GM18511 (cell line): ENCODE measurements around the gene LIX1L.

Source experiments
- ATAC-seq: cut with Tn5 transposase; IDR thresholded peaks from one replicate; pipeline ENCODE4 v1.9.1; 2021; ENCODE audit warnings: mild to moderate bottlenecking, moderate library complexity; ENCODE audit not compliant: unreplicated experiment

Gene LIX1L

DNA sequence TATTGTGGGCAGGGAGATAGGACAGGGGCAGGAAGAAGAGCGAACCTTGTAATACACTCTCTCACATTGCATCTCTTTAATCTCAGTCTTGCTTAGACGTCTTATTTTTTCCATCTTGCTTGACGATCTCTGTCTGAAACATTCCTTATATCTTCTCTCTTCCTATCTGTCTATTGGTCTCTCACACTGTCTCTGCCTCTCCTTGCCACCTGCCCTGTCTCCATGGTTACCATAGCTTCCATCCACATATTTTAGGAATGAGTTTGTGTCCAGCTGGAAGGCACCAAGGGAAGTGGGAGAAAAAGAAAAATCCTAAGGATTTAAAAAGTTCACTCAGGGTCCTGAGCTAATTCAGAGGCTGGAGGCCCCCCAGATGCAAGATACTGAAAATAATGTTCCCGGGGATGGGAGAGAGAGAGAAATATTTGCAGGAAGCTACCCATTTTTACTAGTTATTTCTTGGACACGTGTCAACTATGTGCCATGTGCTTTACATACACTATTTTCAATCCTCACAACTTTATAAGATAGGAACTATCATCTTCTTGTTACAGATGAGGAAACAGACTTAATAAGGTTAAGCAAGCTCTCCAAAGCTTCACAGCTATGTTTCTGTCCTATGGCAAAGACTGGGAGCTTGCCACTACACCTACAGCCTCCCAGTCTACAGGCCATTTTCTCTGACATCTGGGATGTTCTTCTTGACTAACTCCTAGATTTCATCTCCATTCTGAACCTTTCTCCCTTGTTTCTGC lies 5.6 kb upstream of the LIX1L start:
- ATAC-seq, result no peak

DNA sequence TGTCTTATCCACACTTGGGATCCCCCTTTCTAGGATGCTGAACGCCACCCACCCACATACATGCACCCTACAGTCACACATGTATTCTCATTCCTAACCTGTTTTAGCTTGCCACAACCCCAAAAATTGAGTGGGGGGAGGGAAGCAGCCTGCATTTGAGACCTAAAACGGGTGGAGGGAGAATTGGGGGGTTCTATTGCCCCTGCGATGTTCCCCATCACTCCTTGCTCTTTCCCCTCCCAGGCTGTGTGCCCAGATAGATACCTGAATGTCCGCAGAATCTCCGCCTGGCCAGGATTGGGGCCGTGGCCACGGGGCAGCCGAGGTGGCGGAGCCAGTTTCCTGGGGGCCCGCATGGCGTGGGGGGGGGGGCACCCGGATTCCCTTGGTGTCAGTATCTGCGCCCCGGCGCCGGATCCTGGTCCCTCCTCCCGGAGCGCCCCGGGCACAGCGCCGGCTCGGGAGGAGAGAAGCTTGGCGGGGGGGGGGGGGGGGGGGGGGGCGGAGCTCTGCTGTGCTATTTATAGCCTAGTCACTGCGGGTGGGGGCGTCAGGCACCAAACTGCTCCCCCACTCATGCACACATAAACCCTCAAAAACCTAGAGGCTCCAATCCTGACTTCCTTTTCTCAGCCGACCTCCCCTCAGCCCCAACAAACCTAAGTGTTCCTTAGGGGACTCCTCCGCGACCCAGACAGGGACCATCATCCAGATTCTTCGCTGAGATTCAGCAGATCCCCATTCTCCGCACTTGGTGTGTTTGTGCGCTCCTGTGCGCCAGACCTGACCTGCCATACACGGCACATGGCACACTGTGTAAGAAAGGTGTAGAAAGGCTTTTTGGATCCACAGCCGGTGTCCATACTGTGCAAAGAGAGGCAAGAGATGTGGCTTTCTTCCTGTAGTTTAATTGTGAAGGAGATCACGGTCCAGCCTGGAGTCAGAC lies 4.6 kb upstream of the LIX1L start:
- no peak for ATAC-seq

- no peak for ATAC-seq
Measured at GRCh38 chr1:145961425-145962156, 3.8 kb upstream of the LIX1L start.

- no peak for ATAC-seq
Measured at GRCh38 chr1:145961109-145961424, 3.2 kb upstream of the LIX1L start.

GRCh38 chr1:145960468-145961108 lies 2.8 kb upstream of the LIX1L start:
- no peak for ATAC-seq

GRCh38 chr1:145959957-145960467 lies 2.2 kb upstream of the LIX1L start:
- ATAC-seq, result no peak

GRCh38 chr1:145959333-145959732 lies 1.5 kb upstream of the LIX1L start:
- no peak for ATAC-seq

GRCh38 chr1:145958734-145959133 lies 917 bp upstream of the LIX1L start:
- ATAC-seq, result no peak

DNA sequence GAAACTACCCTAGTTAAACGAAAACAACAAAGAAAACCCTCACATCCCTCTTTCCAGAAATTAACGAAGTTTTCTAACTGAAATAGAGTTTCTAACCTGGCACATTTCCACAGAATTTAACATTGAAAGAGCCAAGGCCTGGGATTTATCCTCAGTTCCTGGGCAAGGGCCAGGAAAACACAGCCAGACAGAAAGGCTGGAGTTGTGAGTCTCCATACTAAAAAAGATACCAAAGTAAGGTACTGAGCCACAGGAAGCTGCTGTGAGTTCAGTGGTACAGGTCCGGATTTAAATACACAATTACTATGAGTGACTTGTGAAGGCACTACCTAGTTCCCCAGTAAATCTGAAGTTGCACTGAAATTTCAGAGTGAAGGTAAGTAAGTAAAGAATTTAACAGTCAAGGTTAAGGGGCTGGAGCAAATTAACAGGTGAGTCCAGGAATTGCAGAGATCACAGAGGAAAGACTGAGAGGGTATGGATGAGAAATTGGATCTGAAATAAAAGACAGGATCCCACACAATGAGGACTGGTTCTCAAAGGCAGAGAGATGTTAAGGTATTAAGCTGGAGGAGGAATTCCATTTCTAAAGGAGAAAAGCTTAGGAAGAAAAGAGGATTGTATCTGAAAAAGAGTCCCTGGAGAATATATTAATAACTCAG lies 905 bp downstream of the LIX1L start:
- ATAC-seq, result no peak

- no peak for ATAC-seq
Measured at GRCh38 chr1:145956361-145956760, 1.5 kb downstream of the LIX1L start.

- ATAC-seq, result no peak
Measured at GRCh38 chr1:145955436-145955835, 2.4 kb downstream of the LIX1L start.

- ATAC-seq, result no peak
Measured at GRCh38 chr1:145953861-145954260, 4.0 kb downstream of the LIX1L start.

DNA sequence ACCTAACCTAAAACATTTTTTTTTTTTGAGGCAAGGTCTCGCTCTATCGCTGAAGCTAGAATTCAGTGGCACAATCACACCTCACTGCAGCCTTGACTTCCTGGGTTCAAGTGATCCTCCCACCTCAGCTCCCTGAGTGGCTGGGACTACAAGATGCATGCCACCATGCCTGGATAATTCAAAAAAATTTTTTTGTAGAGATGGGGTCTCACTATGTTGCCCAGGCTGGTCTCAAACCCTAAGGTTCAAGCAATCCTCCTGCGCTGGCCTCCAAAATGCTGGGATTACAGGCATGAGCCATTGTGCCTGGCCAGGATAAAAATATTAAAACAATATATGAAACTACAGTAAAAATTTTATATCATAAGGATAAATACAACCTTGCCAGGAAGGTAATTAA lies 4.9 kb downstream of the LIX1L start:
- ATAC-seq, result no peak

DNA sequence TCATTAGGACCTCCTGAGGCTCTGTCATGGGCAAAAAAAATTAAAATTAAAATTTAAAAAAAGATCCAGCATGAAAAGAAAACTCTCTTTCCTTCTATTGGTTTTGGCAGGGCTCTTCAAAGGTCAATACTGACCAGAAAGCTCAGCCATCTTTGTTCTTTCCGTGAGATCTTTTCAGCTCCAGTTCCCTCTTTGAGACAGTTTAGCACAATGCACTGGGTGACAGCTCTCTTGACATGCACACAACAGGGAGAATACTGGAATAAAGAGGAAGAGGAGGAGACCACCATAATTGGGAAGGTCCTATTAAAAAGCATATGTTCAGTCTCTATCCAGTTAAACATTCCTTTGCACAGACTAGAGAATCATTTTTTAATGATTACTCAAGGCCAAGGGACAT lies 6.3 kb downstream of the LIX1L start:
- no peak for ATAC-seq

DNA sequence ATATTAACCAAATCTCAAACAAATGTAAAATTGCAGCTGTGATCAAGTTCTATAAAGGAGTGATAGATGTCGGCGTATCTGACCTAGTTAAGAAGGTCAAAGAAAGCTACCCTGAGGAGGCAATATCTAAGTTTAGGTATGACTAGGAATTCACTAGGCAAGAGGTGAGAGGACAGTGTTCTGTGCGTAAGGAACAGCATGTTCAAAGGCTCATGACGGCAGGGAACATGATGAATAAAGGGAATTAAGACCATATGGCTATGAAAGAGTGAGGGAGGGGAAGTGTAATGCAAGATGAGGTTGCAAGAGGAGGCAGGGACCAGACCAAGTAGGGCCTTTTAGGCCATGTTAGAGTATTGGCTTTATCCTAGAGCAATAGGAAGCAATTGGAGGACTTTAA lies 8.6 kb downstream of the LIX1L start:
- no peak for ATAC-seq

DNA sequence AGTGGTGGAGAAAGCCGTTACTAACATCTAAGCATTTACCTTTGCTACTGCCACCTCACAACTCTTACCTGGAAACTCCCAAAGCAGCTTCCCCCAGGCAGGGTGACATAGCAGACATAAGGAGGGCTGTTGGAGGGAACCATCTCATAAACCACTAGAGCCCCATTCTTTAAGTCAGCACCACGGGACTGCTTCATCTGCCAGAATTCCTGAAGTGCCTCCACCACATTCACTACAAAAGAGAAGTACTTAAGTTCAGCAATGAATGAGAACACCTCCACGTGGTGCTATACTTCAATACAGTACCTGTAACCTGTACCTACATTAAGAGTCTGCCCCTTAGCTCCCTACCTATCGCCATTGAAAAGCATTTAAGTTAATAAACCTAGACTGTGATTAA lies 10.3 kb downstream of the LIX1L start:
- ATAC-seq, result no peak

GRCh38 chr1:145946477-145946986 lies 11.3 kb downstream of the LIX1L start:
- ATAC-seq, result no peak

DNA sequence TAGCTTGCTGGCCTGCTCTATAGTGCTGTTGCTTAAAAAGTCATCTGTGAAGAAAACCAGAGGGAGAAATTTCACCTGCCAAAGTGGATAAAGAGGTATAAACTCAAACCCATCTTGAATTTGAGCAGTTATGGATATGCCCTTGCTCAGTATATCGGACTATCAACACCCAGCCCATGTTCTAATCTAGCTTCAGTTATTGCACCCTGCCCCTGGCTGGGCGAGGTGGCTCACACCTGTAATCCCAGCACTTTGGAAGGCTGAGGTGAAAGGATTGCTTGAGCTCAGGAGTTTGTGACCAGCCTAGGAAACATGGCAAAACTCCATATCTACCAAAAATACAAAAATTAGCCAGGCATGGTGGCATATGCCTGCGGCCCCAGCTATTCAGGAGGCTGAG lies 13.3 kb downstream of the LIX1L start:
- ATAC-seq, result no peak

- no peak for ATAC-seq
Measured at GRCh38 chr1:145942871-145943270, 14.9 kb downstream of the LIX1L start.

- no peak for ATAC-seq
Measured at GRCh38 chr1:145942405-145942804, 15.4 kb downstream of the LIX1L start.
